ENCODE data around the gene BANF2.

GRCh38 chr20:17775600-17775999 lies 75.8 kb downstream of the BANF2 start:
- TF ChIP-seq CTCF (IDR thresholded peaks at IDR 0.05) (no peak), POLR2A (IDR thresholded peaks at IDR 0.05; ENCODE audit: low read depth) (no peak)
